Measurements from ENCODE around the gene ZNF804B. TPM values are rescaled to one million over a fixed set of nuclear protein-coding genes. Genes with fewer than 3 reads are reported as not detected.
"Not testable (repeated sequence)": the region's sequence is repeated elsewhere in the genome, so short reads cannot be mapped to it uniquely, and the experiment has no call there.

The ZNF804B gene
- total RNA-seq, 1 donor from 2014 or later, result not detected

DNA sequence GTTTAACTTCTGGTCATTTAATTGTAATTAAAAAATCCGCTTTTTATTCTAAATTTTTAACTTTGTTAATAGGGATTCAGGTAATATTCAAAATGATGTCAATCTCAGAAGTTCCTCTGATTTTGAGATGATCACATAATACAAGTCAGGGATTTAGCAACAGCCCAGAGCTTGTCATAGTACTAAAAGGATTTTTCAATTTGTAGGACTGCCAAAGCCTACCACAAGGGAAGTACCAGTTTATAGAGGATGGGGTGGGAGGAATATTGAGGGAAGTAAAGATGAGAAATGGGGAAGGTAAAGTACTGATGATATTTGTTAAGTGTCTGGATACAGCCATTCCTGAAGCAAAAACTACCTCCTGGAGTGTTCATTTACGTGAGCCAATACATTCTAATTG, 314.3 kb downstream of the ZNF804B start:
- intact Hi-C loops (cut with micrococcal nuclease), result no loop called here

DNA sequence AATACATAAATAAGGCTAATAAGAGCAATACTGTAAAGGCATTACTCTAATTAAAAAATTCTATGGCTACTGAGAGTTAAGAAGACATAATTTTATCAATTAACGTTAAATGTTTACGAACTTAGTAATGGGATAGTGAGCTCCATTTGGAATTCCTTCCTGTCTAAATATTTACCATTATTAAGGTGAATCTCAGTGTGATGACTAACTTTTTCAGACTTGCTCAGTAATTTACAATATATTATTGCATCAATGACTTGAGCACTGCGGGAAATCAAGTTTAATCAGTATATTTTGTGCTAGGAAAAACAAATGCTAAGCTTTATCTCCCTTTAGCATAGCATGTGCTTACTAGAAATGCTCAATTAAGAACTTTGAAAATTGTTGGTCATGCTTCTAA, 318.5 kb downstream of the ZNF804B start:
- intact Hi-C loops (cut with micrococcal nuclease), result no loop called here

- intact Hi-C loops (cut with micrococcal nuclease), result no loop called here
Measured at GRCh38 chr7:89085580-89085979, 326.1 kb downstream of the ZNF804B start.

- intact Hi-C loops (cut with micrococcal nuclease), result no loop called here
Measured at GRCh38 chr7:89091550-89091949, 332.1 kb downstream of the ZNF804B start.

- intact Hi-C loops (cut with micrococcal nuclease), result no loop called here
Measured at GRCh38 chr7:89094269-89094668, 334.8 kb downstream of the ZNF804B start.

GRCh38 chr7:89103564-89103963, 344.1 kb downstream of the ZNF804B start:
- intact Hi-C loops (cut with micrococcal nuclease), result no loop called here

- intact Hi-C loops (cut with micrococcal nuclease), result no loop called here
Measured at GRCh38 chr7:89104748-89105685, 345.5 kb downstream of the ZNF804B start.

GRCh38 chr7:89123871-89124270, 364.4 kb downstream of the ZNF804B start:
- intact Hi-C loops (cut with micrococcal nuclease), result no loop called here

- intact Hi-C loops (cut with micrococcal nuclease), result no loop called here
Measured at GRCh38 chr7:89129600-89130375, 370.3 kb downstream of the ZNF804B start.

GRCh38 chr7:89133357-89133756, 373.9 kb downstream of the ZNF804B start:
- intact Hi-C loops (cut with micrococcal nuclease), result no loop called here

DNA sequence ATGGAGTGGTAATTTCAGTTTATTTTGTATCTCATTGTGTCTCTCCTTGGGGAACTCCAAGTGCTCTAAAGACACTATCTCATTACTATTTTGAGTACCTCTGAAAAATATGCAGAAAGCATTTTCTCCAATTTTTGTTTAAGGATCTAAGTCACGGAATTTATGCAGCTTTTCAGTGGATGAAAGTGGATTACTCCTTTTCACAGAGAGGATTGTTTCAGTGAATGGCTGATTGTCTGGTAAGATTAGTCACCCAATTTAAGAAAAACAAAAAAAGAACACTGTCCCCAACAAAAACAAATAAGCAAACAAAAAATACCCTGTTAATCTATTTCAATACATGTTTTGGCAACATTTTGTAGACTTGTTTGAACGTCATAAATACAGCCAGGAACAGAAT, 374.3 kb downstream of the ZNF804B start:
- intact Hi-C loops (cut with micrococcal nuclease), result no loop called here

DNA sequence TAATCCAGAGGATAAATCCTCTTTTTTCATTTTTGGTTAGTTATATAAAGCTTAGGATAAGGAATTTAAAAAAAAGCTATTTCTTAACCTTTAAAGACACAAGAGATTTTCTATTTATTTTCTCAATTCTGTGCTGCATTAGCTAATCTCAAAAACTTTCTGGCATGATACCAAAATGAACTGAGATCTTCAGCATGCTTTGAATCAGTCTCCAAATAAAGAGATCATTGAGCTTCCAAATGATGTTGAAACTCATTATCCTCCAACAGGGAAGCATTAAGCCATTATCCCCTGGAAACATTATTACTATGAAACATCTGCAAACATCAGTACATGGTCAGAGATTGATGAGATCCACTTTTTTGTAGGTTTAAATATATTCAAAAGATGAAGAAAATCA, 386.3 kb downstream of the ZNF804B start:
- intact Hi-C loops (cut with micrococcal nuclease), result no loop called here

DNA sequence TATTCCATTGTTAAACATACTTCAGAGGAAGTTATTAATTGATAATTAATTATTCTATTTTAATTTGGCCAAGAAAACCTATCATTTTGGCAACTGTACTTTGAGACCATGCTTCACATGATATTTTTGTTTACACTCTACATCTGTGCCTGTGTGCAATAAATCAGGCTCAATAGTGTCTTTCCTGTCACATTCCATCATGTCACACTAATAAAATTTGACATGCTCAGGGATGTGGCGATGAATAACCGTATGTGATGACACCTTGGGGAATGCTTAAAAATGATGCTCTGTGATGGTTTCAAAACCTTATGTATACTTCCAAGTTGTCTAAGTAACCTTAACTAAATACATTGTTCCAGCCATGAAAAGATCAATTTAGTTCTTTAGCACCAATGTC, 400.6 kb downstream of the ZNF804B start:
- intact Hi-C loops (cut with micrococcal nuclease), result no loop called here

DNA sequence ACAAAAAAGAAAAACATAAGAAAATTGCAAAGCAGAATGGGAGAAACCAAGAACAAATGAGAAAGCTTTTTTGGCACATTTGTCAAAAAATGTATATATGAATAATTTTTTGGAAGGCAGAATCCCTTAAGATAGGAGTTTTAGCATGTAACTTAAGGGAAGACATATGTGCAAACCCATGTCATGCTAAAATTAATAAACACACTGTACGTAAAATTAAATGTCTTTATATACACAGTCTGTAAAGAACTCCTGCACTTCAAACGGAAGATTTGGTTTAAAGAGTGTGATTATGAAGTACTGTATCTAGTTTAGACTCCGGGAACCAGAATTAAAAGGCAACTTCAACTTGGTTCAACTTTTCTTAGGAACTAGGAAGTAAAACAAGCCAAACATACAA, 405.9 kb downstream of the ZNF804B start:
- intact Hi-C loops (cut with micrococcal nuclease), result no loop called here

GRCh38 chr7:89170628-89171027, 411.1 kb downstream of the ZNF804B start:
- intact Hi-C loops (cut with micrococcal nuclease), result no loop called here

DNA sequence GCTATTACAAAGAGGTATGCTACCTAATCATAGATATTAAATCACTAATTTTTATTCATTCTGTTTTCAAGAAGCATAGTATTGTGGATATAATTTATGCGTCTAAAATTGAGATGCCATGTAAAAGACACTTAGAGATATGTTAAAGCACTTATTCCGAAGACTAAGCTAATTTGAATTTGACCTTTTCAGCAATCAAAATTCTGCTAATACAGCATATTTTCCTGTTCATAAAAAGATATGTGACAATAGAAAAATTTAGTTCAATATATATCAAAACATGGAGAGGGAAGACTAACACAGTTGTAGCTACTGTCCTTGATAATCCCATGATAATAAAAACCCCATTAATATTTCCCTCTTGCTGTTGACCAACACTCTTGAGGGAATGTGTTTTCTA, 422.6 kb downstream of the ZNF804B start:
- intact Hi-C loops (cut with micrococcal nuclease), result no loop called here

DNA sequence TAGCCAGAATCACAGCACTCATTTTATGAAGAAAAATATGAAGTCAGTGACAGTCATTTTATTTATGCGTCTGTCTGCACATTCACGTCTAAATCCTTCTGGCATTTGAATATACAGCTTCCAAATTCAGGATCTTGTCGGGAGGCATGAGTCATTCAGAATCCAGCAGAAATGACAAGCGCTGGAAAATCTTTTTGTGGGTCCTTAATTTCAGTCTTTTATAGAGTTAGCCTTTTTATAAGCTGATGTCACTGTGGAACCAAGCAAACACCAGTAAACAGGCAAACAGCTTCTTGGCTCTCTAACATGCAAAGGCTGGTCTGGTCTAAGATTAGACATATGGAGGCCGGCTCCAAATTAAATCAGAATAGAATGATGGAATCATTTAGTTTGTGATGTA, 424.2 kb downstream of the ZNF804B start:
- intact Hi-C loops (cut with micrococcal nuclease), result no loop called here

- intact Hi-C loops (cut with micrococcal nuclease), result no loop called here
Measured at GRCh38 chr7:89200758-89201157, 441.3 kb downstream of the ZNF804B start.

- intact Hi-C loops (cut with micrococcal nuclease), result no loop called here
Measured at GRCh38 chr7:89223900-89224395, 464.4 kb downstream of the ZNF804B start.

DNA sequence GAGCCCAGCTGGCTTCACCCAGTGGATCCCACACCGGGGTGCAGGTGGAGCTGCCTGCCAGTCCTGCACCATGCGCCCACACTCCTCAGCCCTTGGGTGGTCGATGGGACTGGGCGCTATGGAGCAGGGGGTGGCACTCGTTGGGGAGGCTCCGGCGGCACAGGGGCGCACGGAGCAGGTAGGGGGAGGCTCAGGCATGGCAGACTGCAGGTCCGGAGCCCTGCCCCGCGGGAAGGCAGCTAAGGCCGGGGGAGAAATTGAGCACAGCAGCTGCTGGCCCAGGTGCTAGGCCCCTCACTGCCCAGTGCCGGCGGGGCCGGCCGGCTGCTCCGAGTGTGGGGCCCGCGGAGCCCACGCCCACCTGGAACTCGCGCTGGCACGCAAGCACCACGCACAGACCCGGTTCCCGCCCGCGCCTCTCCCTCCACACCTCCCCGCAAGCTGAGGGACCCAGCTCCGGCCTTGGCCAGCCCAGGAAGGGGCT, 469.2 kb downstream of the ZNF804B start:
- intact Hi-C loops (cut with micrococcal nuclease), result not testable (repeated sequence)

DNA sequence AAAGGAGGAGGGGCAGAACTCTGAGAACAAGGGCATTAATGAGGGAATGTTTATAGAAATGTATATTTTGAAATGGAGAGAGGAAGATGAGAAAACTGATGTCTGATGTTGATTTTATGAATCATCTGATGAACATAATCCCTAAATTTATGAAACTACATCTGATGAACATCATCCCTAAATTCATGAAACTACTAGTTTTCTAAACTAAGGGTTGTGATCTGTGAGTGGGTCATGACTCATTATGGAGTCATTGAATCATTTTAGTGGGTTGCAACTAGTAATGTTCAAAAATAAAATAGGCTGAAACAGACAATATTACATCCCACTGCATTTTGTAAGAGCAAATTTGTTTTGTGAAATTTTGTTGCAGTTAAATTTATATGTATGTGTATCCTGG, 478.7 kb downstream of the ZNF804B start:
- intact Hi-C loops (cut with micrococcal nuclease), result no loop called here

DNA sequence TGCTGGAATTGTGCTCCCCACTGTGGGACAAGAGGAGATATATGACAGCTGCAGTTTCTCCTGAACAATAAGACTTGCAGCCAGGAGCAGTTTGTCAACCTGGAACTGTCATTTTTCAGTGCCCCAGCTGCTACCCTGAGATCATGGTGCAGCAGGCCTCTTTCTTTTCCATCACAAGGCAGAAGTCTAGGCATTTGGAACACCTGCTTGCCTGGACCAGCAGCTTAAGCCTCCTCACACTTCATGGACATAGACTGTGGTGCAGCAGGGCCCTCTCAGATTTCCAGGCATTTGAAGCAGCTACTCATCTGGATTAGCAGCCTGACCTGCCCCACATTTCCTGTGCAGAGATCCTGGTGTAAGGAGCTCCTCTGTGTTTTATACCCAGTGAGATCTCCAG, 486.7 kb downstream of the ZNF804B start:
- intact Hi-C loops (cut with micrococcal nuclease), result no loop called here
